ENCODE measurements around the gene PLPPR1.

PLPPR1 gene

DNA sequence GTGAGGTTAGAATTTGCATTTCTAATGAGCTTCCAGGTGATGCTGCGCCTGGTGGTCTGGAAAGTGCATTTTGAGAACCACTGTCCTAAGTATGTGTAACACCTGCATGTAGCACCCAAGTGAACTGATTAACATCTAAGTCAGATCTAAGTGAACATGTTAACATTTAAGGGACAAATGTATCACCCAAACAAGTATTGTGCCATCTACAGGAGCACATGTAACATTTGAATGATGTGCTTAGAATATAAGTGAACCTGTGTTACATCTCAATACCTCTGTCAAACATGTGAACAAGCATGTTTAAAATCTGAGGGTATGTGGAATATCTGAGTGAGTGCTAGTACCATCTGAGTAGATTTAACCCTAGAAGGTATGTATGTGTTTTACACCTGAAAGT is 68.7 kb downstream of the PLPPR1 start:
- TF ChIP-seq ZNF565 (CRISPR knock-in tag; conservative IDR thresholded peaks at IDR 0.05; ENCODE audit: low read depth) (no peak), CSDC2 (CRISPR knock-in tag; IDR thresholded peaks at IDR 0.05) (no peak), ARNTL (CRISPR knock-in tag; IDR thresholded peaks at IDR 0.05; ENCODE audit: borderline replicate concordance, low read depth) (no peak), PPARA (CRISPR knock-in tag; IDR thresholded peaks at IDR 0.05; ENCODE audit: borderline replicate concordance) (no peak)
- ATAC-seq: no peak

DNA sequence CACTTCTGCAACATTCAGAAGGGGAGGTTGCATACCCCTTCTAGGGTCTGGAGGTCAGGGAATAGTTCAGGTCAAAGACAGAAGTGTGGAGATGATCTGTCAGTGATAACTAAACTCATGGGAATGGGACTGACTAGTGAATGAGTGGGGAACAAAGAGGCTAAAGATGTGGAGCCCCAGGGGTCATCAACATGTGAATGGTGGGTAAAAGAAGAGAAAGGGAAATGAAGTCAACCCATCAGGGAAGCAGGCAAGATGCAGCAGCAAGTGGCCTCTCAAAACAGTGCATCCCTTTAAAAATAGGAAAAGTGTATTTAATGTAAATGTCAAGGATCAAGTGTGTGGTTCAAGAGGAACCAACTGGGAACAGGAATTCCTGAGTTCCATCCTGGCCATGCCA is 69.9 kb downstream of the PLPPR1 start:
- ATAC-seq: no peak
- TF ChIP-seq ZFP3 (CRISPR knock-in tag; IDR thresholded peaks at IDR 0.05) (no peak), ZC3H10 (CRISPR knock-in tag; IDR thresholded peaks at IDR 0.05) (no peak), SNAI2 (CRISPR knock-in tag; IDR thresholded peaks at IDR 0.05) (no peak), ZNF565 (CRISPR knock-in tag; conservative IDR thresholded peaks at IDR 0.05; ENCODE audit: low read depth) (no peak), TOX (CRISPR knock-in tag; IDR thresholded peaks at IDR 0.05; ENCODE audit: borderline replicate concordance) (no peak), TCF4 (CRISPR knock-in tag; IDR thresholded peaks at IDR 0.05; ENCODE audit: borderline replicate concordance) (no peak), ISL1 (CRISPR knock-in tag; IDR thresholded peaks at IDR 0.05) (no peak), RARB (CRISPR knock-in tag; IDR thresholded peaks at IDR 0.05) (no peak), ZNF70 (CRISPR knock-in tag; IDR thresholded peaks at IDR 0.05) (no peak), ARNTL (CRISPR knock-in tag; IDR thresholded peaks at IDR 0.05; ENCODE audit: borderline replicate concordance, low read depth) (no peak), CSDC2 (CRISPR knock-in tag; IDR thresholded peaks at IDR 0.05) (no peak), ZNF8 (CRISPR knock-in tag; IDR thresholded peaks at IDR 0.05) (no peak)
- TF ChIP-seq, protein P1, sequence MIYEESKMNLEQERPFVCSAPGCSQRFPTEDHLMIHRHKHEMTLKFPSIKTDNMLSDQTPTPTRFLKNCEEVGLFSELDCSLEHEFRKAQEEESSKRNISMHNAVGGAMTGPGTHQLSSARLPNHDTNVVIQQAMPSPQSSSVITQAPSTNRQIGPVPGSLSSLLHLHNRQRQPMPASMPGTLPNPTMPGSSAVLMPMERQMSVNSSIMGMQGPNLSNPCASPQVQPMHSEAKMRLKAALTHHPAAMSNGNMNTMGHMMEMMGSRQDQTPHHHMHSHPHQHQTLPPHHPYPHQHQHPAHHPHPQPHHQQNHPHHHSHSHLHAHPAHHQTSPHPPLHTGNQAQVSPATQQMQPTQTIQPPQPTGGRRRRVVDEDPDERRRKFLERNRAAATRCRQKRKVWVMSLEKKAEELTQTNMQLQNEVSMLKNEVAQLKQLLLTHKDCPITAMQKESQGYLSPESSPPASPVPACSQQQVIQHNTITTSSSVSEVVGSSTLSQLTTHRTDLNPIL (CRISPR knock-in tag; IDR thresholded peaks at IDR 0.05; ENCODE audit: low read depth): no peak
- TF ChIP-seq, protein P2, sequence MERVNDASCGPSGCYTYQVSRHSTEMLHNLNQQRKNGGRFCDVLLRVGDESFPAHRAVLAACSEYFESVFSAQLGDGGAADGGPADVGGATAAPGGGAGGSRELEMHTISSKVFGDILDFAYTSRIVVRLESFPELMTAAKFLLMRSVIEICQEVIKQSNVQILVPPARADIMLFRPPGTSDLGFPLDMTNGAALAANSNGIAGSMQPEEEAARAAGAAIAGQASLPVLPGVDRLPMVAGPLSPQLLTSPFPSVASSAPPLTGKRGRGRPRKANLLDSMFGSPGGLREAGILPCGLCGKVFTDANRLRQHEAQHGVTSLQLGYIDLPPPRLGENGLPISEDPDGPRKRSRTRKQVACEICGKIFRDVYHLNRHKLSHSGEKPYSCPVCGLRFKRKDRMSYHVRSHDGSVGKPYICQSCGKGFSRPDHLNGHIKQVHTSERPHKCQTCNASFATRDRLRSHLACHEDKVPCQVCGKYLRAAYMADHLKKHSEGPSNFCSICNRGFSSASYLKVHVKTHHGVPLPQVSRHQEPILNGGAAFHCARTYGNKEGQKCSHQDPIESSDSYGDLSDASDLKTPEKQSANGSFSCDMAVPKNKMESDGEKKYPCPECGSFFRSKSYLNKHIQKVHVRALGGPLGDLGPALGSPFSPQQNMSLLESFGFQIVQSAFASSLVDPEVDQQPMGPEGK (CRISPR knock-in tag; IDR thresholded peaks at IDR 0.05; ENCODE audit: borderline replicate concordance): no peak
- TF ChIP-seq, protein P3, sequence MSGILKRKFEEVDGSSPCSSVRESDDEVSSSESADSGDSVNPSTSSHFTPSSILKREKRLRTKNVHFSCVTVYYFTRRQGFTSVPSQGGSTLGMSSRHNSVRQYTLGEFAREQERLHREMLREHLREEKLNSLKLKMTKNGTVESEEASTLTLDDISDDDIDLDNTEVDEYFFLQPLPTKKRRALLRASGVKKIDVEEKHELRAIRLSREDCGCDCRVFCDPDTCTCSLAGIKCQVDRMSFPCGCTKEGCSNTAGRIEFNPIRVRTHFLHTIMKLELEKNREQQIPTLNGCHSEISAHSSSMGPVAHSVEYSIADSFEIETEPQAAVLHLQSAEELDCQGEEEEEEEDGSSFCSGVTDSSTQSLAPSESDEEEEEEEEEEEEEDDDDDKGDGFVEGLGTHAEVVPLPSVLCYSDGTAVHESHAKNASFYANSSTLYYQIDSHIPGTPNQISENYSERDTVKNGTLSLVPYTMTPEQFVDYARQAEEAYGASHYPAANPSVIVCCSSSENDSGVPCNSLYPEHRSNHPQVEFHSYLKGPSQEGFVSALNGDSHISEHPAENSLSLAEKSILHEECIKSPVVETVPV (CRISPR knock-in tag; IDR thresholded peaks at IDR 0.05): no peak

DNA sequence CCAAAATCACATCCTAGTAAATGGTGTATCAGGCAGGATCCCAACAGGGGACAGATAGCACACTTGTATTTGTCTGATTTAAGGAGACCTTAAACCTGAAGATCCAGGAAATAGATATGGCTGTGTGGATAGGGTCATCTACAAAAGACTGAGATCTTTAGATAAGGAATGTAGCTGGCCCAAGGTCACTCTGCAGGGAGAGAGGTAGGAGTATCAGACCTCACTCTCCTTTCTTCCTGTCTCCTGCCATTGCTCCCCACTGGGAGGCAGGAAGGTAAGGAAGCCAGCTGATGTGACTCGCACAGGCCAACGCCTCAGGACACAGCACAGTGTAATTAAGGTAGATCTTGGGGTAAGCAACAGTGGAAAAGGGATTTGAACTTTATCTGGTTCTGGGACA is 85.8 kb downstream of the PLPPR1 start:
- TF ChIP-seq ARNTL (CRISPR knock-in tag; IDR thresholded peaks at IDR 0.05; ENCODE audit: borderline replicate concordance, low read depth) (no peak), TCF4 (CRISPR knock-in tag; IDR thresholded peaks at IDR 0.05; ENCODE audit: borderline replicate concordance) (no peak), ZFP3 (CRISPR knock-in tag; IDR thresholded peaks at IDR 0.05) (no peak), ISL1 (CRISPR knock-in tag; IDR thresholded peaks at IDR 0.05) (no peak), ZC3H10 (CRISPR knock-in tag; IDR thresholded peaks at IDR 0.05) (no peak), ZNF8 (CRISPR knock-in tag; IDR thresholded peaks at IDR 0.05) (no peak), ZNF70 (CRISPR knock-in tag; IDR thresholded peaks at IDR 0.05) (no peak), BACH2 (CRISPR knock-in tag; IDR thresholded peaks at IDR 0.05; ENCODE audit: borderline replicate concordance) (no peak)
- TF ChIP-seq, protein P4, sequence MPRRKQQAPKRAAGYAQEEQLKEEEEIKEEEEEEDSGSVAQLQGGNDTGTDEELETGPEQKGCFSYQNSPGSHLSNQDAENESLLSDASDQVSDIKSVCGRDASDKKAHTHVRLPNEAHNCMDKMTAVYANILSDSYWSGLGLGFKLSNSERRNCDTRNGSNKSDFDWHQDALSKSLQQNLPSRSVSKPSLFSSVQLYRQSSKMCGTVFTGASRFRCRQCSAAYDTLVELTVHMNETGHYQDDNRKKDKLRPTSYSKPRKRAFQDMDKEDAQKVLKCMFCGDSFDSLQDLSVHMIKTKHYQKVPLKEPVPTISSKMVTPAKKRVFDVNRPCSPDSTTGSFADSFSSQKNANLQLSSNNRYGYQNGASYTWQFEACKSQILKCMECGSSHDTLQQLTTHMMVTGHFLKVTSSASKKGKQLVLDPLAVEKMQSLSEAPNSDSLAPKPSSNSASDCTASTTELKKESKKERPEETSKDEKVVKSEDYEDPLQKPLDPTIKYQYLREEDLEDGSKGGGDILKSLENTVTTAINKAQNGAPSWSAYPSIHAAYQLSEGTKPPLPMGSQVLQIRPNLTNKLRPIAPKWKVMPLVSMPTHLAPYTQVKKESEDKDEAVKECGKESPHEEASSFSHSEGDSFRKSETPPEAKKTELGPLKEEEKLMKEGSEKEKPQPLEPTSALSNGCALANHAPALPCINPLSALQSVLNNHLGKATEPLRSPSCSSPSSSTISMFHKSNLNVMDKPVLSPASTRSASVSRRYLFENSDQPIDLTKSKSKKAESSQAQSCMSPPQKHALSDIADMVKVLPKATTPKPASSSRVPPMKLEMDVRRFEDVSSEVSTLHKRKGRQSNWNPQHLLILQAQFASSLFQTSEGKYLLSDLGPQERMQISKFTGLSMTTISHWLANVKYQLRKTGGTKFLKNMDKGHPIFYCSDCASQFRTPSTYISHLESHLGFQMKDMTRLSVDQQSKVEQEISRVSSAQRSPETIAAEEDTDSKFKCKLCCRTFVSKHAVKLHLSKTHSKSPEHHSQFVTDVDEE (CRISPR knock-in tag; IDR thresholded peaks at IDR 0.05): no peak
- TF ChIP-seq, protein P5, sequence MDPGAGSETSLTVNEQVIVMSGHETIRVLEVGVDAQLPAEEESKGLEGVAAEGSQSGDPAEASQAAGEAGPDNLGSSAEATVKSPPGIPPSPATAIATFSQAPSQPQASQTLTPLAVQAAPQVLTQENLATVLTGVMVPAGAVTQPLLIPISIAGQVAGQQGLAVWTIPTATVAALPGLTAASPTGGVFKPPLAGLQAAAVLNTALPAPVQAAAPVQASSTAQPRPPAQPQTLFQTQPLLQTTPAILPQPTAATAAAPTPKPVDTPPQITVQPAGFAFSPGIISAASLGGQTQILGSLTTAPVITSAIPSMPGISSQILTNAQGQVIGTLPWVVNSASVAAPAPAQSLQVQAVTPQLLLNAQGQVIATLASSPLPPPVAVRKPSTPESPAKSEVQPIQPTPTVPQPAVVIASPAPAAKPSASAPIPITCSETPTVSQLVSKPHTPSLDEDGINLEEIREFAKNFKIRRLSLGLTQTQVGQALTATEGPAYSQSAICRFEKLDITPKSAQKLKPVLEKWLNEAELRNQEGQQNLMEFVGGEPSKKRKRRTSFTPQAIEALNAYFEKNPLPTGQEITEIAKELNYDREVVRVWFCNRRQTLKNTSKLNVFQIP (CRISPR knock-in tag; IDR thresholded peaks at IDR 0.05; ENCODE audit: borderline replicate concordance, low read depth): no peak
- TF ChIP-seq, protein P2 (CRISPR knock-in tag; IDR thresholded peaks at IDR 0.05; ENCODE audit: borderline replicate concordance): no peak
- no peak for ATAC-seq
